CD4-positive, alpha-beta T cell treated with Interleukin-15 for 1 hour (primary cell): ENCODE data around the gene MIEN1.

Experiments used
- DNase-seq: peaks from one replicate; pipeline ENCODE4 v3.0.0-alpha.2; 2020

The MIEN1 gene

GRCh38 chr17:39696731-39697130 lies 33.6 kb downstream of the MIEN1 start:
- no peak for DNase-seq

- DNase-seq = no peak
These were observed 35.2 kb downstream of the MIEN1 start for GRCh38 chr17:39695089-39695474.

GRCh38 chr17:39694593-39694992 lies 35.7 kb downstream of the MIEN1 start:
- DNase-seq = no peak

- DNase-seq = no peak
These were observed 41.4 kb downstream of the MIEN1 start for GRCh38 chr17:39688945-39689344.

GRCh38 chr17:39688475-39688835 lies 41.9 kb downstream of the MIEN1 start:
- no peak for DNase-seq

GRCh38 chr17:39687546-39688474 lies 42.5 kb downstream of the MIEN1 start, which contains the start of gene PGAP3:
Gene PGAP3 (minus strand): TSS chr17:39688057. CDS start chr17:39688014, 43 bp downstream.
- peak; percentile 90 for DNase-seq

GRCh38 chr17:39687101-39687545 lies 43.2 kb downstream of the MIEN1 start:
- no peak for DNase-seq

GRCh38 chr17:39684369-39685192 lies 45.8 kb downstream of the MIEN1 start:
- no peak for DNase-seq

GRCh38 chr17:39683295-39683939 lies 46.9 kb downstream of the MIEN1 start:
- DNase-seq = no peak

GRCh38 chr17:39679521-39680192 lies 50.7 kb downstream of the MIEN1 start:
- peak; percentile 58 for DNase-seq
